HEK293 (cell line): Measurements from ENCODE around the gene LAG3.

Experiments used
- BCL11B ChIP-seq: fragments of 450-650 bp; formaldehyde crosslinking; IDR thresholded peaks from 2 replicates; pipeline ENCODE4 v1.5.1; 2016; ENCODE audit warnings: low read depth, missing biosample characterization, missing genetic modification characterization
- BCL6B ChIP-seq: fragments of 450-650 bp; formaldehyde crosslinking; IDR thresholded peaks from 2 replicates; pipeline ENCODE4 v1.5.1; 2017; ENCODE audit warnings: missing biosample characterization, missing genetic modification characterization
- MZF1 ChIP-seq: fragments of 450-650 bp; formaldehyde crosslinking; IDR thresholded peaks from 2 replicates; pipeline ENCODE4 v1.5.1; 2017; ENCODE audit warnings: missing biosample characterization, missing genetic modification characterization, borderline replicate concordance
- REST ChIP-seq: fragments of 450-650 bp; formaldehyde crosslinking; IDR thresholded peaks from 2 replicates; pipeline ENCODE4 v1.5.1; 2016; ENCODE audit warnings: missing biosample characterization, missing genetic modification characterization
- TRIM28 ChIP-seq: IDR thresholded peaks from 2 replicates; pipeline ENCODE4 v1.6.1; 2011; ENCODE audit warnings: low read length, control low read depth, borderline replicate concordance
- ZBTB17 ChIP-seq: fragments of 450-650 bp; formaldehyde crosslinking; IDR thresholded peaks from 2 replicates; pipeline ENCODE4 v1.5.1; 2016; ENCODE audit warnings: missing biosample characterization, missing genetic modification characterization
- ZBTB7A ChIP-seq: fragments of 450-650 bp; formaldehyde crosslinking; IDR thresholded peaks from 2 replicates; pipeline ENCODE4 v1.5.1; 2016; ENCODE audit warnings: low read depth, missing biosample characterization, missing genetic modification characterization
- ZEB2 ChIP-seq: fragments of 450-650 bp; formaldehyde crosslinking; IDR thresholded peaks from 2 replicates; pipeline ENCODE4 v1.5.1; 2016; ENCODE audit warnings: missing biosample characterization, missing genetic modification characterization
- ZNF121 ChIP-seq: fragments of 450-650 bp; formaldehyde crosslinking; IDR thresholded peaks from 2 replicates; pipeline ENCODE4 v1.5.1; 2016; ENCODE audit warnings: missing biosample characterization, missing genetic modification characterization
- ZNF133 ChIP-seq: fragments of 450-650 bp; formaldehyde crosslinking; IDR thresholded peaks from 2 replicates; pipeline ENCODE4 v1.5.1; 2016; ENCODE audit warnings: missing biosample characterization, missing genetic modification characterization
- ZNF16 ChIP-seq: fragments of 450-650 bp; formaldehyde crosslinking; IDR thresholded peaks from 2 replicates; pipeline ENCODE4 v1.5.1; 2016; ENCODE audit warnings: low read depth, missing biosample characterization, missing genetic modification characterization
- ZNF214 ChIP-seq: fragments of 450-650 bp; formaldehyde crosslinking; IDR thresholded peaks from 2 replicates; pipeline ENCODE4 v1.5.1; 2017; ENCODE audit warnings: missing biosample characterization, mild to moderate bottlenecking, missing genetic modification characterization, borderline replicate concordance
- ZNF221 ChIP-seq: fragments of 450-650 bp; formaldehyde crosslinking; IDR thresholded peaks from 2 replicates; pipeline ENCODE4 v1.5.1; 2017; ENCODE audit warnings: missing biosample characterization, missing genetic modification characterization, borderline replicate concordance
- ZNF223 ChIP-seq: fragments of 450-650 bp; formaldehyde crosslinking; IDR thresholded peaks from 2 replicates; pipeline ENCODE4 v1.5.1; 2016; ENCODE audit warnings: missing biosample characterization, missing genetic modification characterization
- ZNF274 ChIP-seq, 2 experiments: fragments of 200-500 bp in 1 of 2; fragments of 450-650 bp in 1 of 2; sonication (Bioruptor generic) in 1 of 2; formaldehyde crosslinking in 1 of 2; IDR thresholded peaks; 2 replicates each; pipeline versions ENCODE4 v1.5.1 to v1.6.1; 2014 to 2016; ENCODE audit warnings: borderline replicate concordance in 1 of 2, inconsistent platforms in 1 of 2, low read length in 1 of 2, missing biosample characterization in 1 of 2, missing genetic modification characterization in 1 of 2
- ZNF280C ChIP-seq: fragments of 450-650 bp; formaldehyde crosslinking; IDR thresholded peaks from 2 replicates; pipeline ENCODE4 v1.5.1; 2016; ENCODE audit warnings: missing biosample characterization, missing genetic modification characterization
- ZNF324 ChIP-seq: fragments of 450-650 bp; formaldehyde crosslinking; IDR thresholded peaks from 2 replicates; pipeline ENCODE4 v1.5.1; 2016; ENCODE audit warnings: missing biosample characterization, missing genetic modification characterization
- ZNF341 ChIP-seq: fragments of 450-650 bp; formaldehyde crosslinking; IDR thresholded peaks from 2 replicates; pipeline ENCODE4; 2016; ENCODE audit warnings: low read depth, missing biosample characterization, missing genetic modification characterization
- ZNF366 ChIP-seq: fragments of 450-650 bp; formaldehyde crosslinking; conservative IDR thresholded peaks from 2 replicates; pipeline ENCODE4 v1.5.1; 2016; ENCODE audit warnings: missing biosample characterization, missing genetic modification characterization
- ZNF394 ChIP-seq: fragments of 450-650 bp; formaldehyde crosslinking; IDR thresholded peaks from 2 replicates; pipeline ENCODE4 v1.5.1; 2016; ENCODE audit warnings: missing biosample characterization, missing genetic modification characterization, mild to moderate bottlenecking, moderate library complexity, borderline replicate concordance
- ZNF514 ChIP-seq: fragments of 450-650 bp; formaldehyde crosslinking; IDR thresholded peaks from 2 replicates; pipeline ENCODE4 v1.5.1; 2016; ENCODE audit warnings: missing biosample characterization, missing genetic modification characterization
- ZNF580 ChIP-seq: fragments of 450-650 bp; formaldehyde crosslinking; IDR thresholded peaks from 2 replicates; pipeline ENCODE4 v1.5.1; 2016; ENCODE audit warnings: missing biosample characterization, missing genetic modification characterization
- ZNF621 ChIP-seq: fragments of 450-650 bp; formaldehyde crosslinking; IDR thresholded peaks from 2 replicates; pipeline ENCODE4 v1.5.1; 2017; ENCODE audit warnings: missing biosample characterization, missing genetic modification characterization
- ZNF664 ChIP-seq: fragments of 450-650 bp; formaldehyde crosslinking; IDR thresholded peaks from 2 replicates; pipeline ENCODE4 v1.5.1; 2016; ENCODE audit warnings: missing biosample characterization, missing genetic modification characterization
- ZNF768 ChIP-seq: fragments of 450-650 bp; formaldehyde crosslinking; IDR thresholded peaks from 2 replicates; pipeline ENCODE4 v1.5.1; 2018; ENCODE audit warnings: missing biosample characterization, mild to moderate bottlenecking, missing genetic modification characterization
- ZNF843 ChIP-seq: fragments of 450-650 bp; formaldehyde crosslinking; IDR thresholded peaks from 2 replicates; pipeline ENCODE4 v1.5.1; 2016; ENCODE audit warnings: missing biosample characterization, missing genetic modification characterization
- ZSCAN5A ChIP-seq: fragments of 450-650 bp; formaldehyde crosslinking; IDR thresholded peaks from 2 replicates; pipeline ENCODE4 v1.5.1; 2016; ENCODE audit warnings: missing biosample characterization, missing genetic modification characterization
- TF ChIP-seq, protein P1 (sequence below): fragments of 450-650 bp; formaldehyde crosslinking; optimal IDR thresholded peaks from 2 replicates; pipeline ENCODE3; 2016; ENCODE audit warnings: missing biosample characterization, mild to moderate bottlenecking, missing genetic modification characterization

Gene LAG3

DNA sequence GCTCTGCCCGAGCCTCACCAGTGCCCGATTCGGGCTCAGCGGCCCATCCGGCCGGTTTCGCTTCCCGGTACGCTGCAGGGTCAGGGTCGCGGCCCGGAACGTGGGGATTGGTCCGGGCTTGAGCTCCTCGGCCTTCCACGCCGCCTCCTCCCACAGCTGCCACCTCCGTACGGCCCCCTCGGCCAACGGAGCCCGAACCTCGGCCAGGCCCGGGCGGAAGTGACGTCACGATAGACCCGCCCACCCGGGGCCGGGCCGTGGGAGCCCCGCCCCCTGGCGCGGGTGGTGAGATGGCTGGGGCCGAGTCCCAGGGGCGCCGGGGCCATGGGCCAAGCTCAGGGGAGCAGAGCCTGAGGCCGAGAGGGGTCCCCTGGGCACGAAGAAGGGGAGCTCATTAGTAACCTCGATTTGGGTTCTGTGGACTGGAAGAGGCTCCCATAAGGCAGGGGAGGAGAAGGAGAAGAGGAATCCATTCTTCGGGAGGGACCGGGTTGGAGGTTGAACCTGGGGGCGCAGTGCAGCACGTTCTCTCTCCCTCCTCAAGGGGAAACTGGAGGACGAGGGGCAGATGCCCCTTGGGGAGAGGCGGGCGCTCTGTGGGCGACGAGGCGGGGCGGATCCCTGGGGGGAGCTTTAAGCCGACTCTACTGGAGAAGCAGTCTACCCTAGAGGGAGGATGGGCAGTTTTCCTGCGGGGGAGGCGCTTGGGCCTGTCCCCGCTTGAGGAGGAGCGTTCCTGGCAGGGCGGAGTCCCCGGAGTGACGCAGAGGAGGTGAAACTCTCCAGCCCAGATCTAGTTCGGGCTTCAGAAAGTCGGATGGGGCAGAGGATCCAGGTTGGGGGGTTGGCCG is 19.2 kb upstream of the LAG3 start, which contains the start of gene MLF2 (continued):
- TF ChIP-seq ZNF580 (tag by site-specific recombination) (peak; percentile 13), ZNF16 (tag by site-specific recombination) (peak; percentile 27; the same call in 1 of the 2 replicates), ZNF664 (tag by site-specific recombination) (0 out of 2 replicates have a peak, but pooled peaks have one; percentile 2), ZBTB17 (tag by site-specific recombination) (peak; percentile 94), ZNF843 (tag by site-specific recombination) (0 out of 2 replicates have a peak, but pooled peaks have one; percentile 56), REST (tag by site-specific recombination) (no peak), ZNF121 (tag by site-specific recombination) (no peak), ZNF223 (no peak), ZNF133 (tag by site-specific recombination) (no peak), ZNF324 (tag by site-specific recombination) (peak; percentile 72; the same call in 1 of the 2 replicates), ZBTB7A (tag by site-specific recombination) (peak; percentile 75; the same call in 1 of the 2 replicates), ZNF274 (IDR thresholded peaks at IDR 0.05; ENCODE audit: low read length) (no peak), ZNF274 (tag by site-specific recombination; IDR thresholded peaks at IDR 0.05; ENCODE audit: borderline replicate concordance) (no peak), BCL11B (tag by site-specific recombination) (peak; percentile 72; the same call in 1 of the 2 replicates), ZNF366 (tag by site-specific recombination) (peak; percentile 82), ZSCAN5A (tag by site-specific recombination) (peak; percentile 66; the same call in 1 of the 2 replicates), ZNF394 (tag by site-specific recombination) (peak; percentile 89; the same call in 1 of the 2 replicates), ZNF768 (tag by site-specific recombination) (no peak), ZNF214 (tag by site-specific recombination) (no peak), MZF1 (tag by site-specific recombination) (0 out of 2 replicates have a peak, but pooled peaks have one; percentile 60), ZNF280C (no peak), ZNF341 (peak; percentile 60), ZNF621 (tag by site-specific recombination) (no peak), ZEB2 (tag by site-specific recombination) (peak; percentile 58), ZNF221 (tag by site-specific recombination) (0 out of 2 replicates have a peak, but pooled peaks have one; percentile 54), TRIM28 (peak; percentile 89), BCL6B (tag by site-specific recombination) (no peak), ZNF514 (no peak)
- TF ChIP-seq, protein P1, sequence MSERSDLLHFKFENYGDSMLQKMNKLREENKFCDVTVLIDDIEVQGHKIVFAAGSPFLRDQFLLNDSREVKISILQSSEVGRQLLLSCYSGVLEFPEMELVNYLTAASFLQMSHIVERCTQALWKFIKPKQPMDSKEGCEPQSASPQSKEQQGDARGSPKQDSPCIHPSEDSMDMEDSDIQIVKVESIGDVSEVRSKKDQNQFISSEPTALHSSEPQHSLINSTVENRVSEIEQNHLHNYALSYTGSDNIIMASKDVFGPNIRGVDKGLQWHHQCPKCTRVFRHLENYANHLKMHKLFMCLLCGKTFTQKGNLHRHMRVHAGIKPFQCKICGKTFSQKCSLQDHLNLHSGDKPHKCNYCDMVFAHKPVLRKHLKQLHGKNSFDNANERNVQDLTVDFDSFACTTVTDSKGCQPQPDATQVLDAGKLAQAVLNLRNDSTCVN (tag by site-specific recombination) = peak; percentile 46
